Thoracic aorta (tissue), 2 donors: Measurements from ENCODE around the gene NMRK2. TPM values are rescaled to one million over a fixed set of nuclear protein-coding genes. Genes with fewer than 3 reads are reported as not detected.

Experiments
- ATAC-seq: fragments of 150-250 bp; one replicate; pipeline ENCODE4 v1.8.0; 2017; ENCODE audit warnings: low read depth; ENCODE audit not compliant: insufficient number of reproducible peaks, low FRiP score
- DNase-seq: peaks from one replicate; pipeline ENCODE4 v3.0.0-alpha.2; 2020; ENCODE audit warnings: low spot score
- H3K27ac ChIP-seq, 2 donors: fragments of 200-600 bp; sonication (generic); 1 replicate in 1 of 2; 2 replicates in 1 of 2; pipeline ENCODE4 v1.5.1; 2016; ENCODE audit warnings: mild to moderate bottlenecking in 2 of 2, moderate library complexity in 2 of 2
- H3K27me3 ChIP-seq: fragments of 200-600 bp; sonication (generic); replicated peaks from 2 replicates; pipeline ENCODE4 v1.6.0; 2016; ENCODE audit warnings: mild to moderate bottlenecking; ENCODE audit not compliant: insufficient read depth
- H3K36me3 ChIP-seq: fragments of 200-600 bp; sonication (generic); one replicate; pipeline ENCODE4 v1.5.1; 2016
- H3K4me1 ChIP-seq, 2 donors: fragments of 200-600 bp; sonication (generic); 1 replicate in 1 of 2; 2 replicates in 1 of 2; pipeline versions ENCODE4 v1.5.1 to v1.6.0; 2016; ENCODE audit warnings: low read depth in 2 of 2, mild to moderate bottlenecking in 1 of 2; ENCODE audit not compliant: control insufficient read depth in 1 of 2
- H3K4me3 ChIP-seq: fragments of 200-600 bp; sonication (generic); 2 replicates; pipeline ENCODE4 v1.5.1; 2016; ENCODE audit warnings: mild to moderate bottlenecking
- H3K9me3 ChIP-seq: fragments of 200-600 bp; sonication (generic); 2 replicates; pipeline ENCODE4 v1.5.1; 2016
- CTCF ChIP-seq: fragments of 200-600 bp; sonication (generic); IDR thresholded peaks from one replicate; pipeline ENCODE4 v1.5.1; 2019; ENCODE audit warnings: antibody characterized with exemption
- total RNA-seq, 2 donors: library from RNA; depleted of rRNA; stranded (reverse); fragments of >200 nt; gene quantifications; one replicate each; pipeline versions ENCODE4 v1.1.0 to v1.2.3, GENCODE V29; 2016

The NMRK2 gene
- total RNA-seq, 2 donors from 2014 or later = 1.8 TPM; not detected in 1

- ATAC-seq = no peak
- no peak for TF ChIP-seq CTCF
These were observed 34.9 kb upstream of the NMRK2 start for GRCh38 chr19:3897936-3898335.

GRCh38 chr19:3898426-3898825 is 34.4 kb upstream of the NMRK2 start:
- no peak overlapping the region for H3K4me3 ChIP-seq
- H3K27me3 ChIP-seq = no peaks in the 10 kb centered on the region
- DNase-seq = no peak
- H3K27ac ChIP-seq = no peak overlapping the region
- peaks cover 0 to 6% of the 10 kb centered on the region in 2 donors for H3K4me1 ChIP-seq
- no peaks in the 10 kb centered on the region for H3K9me3 ChIP-seq
- no peaks in the 10 kb centered on the region for H3K36me3 ChIP-seq
- ATAC-seq = no peak
- TF ChIP-seq CTCF = no peak

More at GRCh38 chr19:3897936-3898335, 34.9 kb upstream of the NMRK2 start:
- Histone ChIP-seq H3K4me1 (peaks cover 0 to 6% of the 10 kb centered on the region in 2 donors), H3K27ac (no peak overlapping the region), H3K4me3 (no peak overlapping the region), H3K27me3 (no peaks in the 10 kb centered on the region), H3K36me3 (no peaks in the 10 kb centered on the region), H3K9me3 (no peaks in the 10 kb centered on the region)
- DNase-seq = no peak

GRCh38 chr19:3899531-3900294 is 33.2 kb upstream of the NMRK2 start:
- DNase-seq = peak; percentile 13

GRCh38 chr19:3902317-3902973 is 30.4 kb upstream of the NMRK2 start:
- peaks cover 0 to 6% of the 10 kb centered on the region in 2 donors for H3K4me1 ChIP-seq
- no peak for TF ChIP-seq CTCF
- H3K27ac ChIP-seq = no peak overlapping the region
- no peak for ATAC-seq
- no peaks in the 10 kb centered on the region for H3K9me3 ChIP-seq
- no peaks in the 10 kb centered on the region for H3K36me3 ChIP-seq
- no peaks in the 10 kb centered on the region for H3K27me3 ChIP-seq
- no peak overlapping the region for H3K4me3 ChIP-seq
- no peak for DNase-seq

More at GRCh38 chr19:3899531-3900294, 33.2 kb upstream of the NMRK2 start:
- no peak overlapping the region for H3K4me3 ChIP-seq
- peak; percentile 60 for ATAC-seq
- peaks cover 0 to 6% of the 10 kb centered on the region in 2 donors for H3K4me1 ChIP-seq
- no peaks in the 10 kb centered on the region for H3K9me3 ChIP-seq
- no peak for TF ChIP-seq CTCF
- no peaks in the 10 kb centered on the region for H3K27me3 ChIP-seq
- H3K27ac ChIP-seq = peak overlapping the region in 1 of 2 donors; percentile 2
- no peaks in the 10 kb centered on the region for H3K36me3 ChIP-seq

GRCh38 chr19:3904233-3904632 is 28.6 kb upstream of the NMRK2 start:
- no peak overlapping the region for H3K27ac ChIP-seq
- ATAC-seq = no peak
- H3K4me1 ChIP-seq = peaks cover 0 to 6% of the 10 kb centered on the region in 2 donors
- no peaks in the 10 kb centered on the region for H3K27me3 ChIP-seq
- no peaks in the 10 kb centered on the region for H3K36me3 ChIP-seq
- no peaks in the 10 kb centered on the region for H3K9me3 ChIP-seq
- TF ChIP-seq CTCF = no peak
- H3K4me3 ChIP-seq = no peak overlapping the region
- DNase-seq = no peak
